ENCODE data around the gene LRFN2.

Gene LRFN2

GRCh38 chr6:40545954-40546353 lies 41.2 kb downstream of the LRFN2 start:
- DNase-seq (ENCODE audit: extremely low read depth in 1 of 2, low read depth in 1 of 2): no peak

GRCh38 chr6:40543776-40544175 lies 43.4 kb downstream of the LRFN2 start:
- no peak for DNase-seq (ENCODE audit: extremely low read depth in 1 of 2, low read depth in 1 of 2)

GRCh38 chr6:40543146-40543545 lies 44.0 kb downstream of the LRFN2 start:
- DNase-seq (ENCODE audit: extremely low read depth in 1 of 2, low read depth in 1 of 2): no peak

- no peak for DNase-seq (ENCODE audit: extremely low read depth in 1 of 2, low read depth in 1 of 2)
Measured at GRCh38 chr6:40542175-40542764, 44.9 kb downstream of the LRFN2 start.

- DNase-seq (ENCODE audit: extremely low read depth in 1 of 2, low read depth in 1 of 2): no peak
Measured at GRCh38 chr6:40541556-40542174, 45.5 kb downstream of the LRFN2 start.

- DNase-seq (ENCODE audit: extremely low read depth in 1 of 2, low read depth in 1 of 2): no peak
Measured at GRCh38 chr6:40540790-40541189, 46.4 kb downstream of the LRFN2 start.

GRCh38 chr6:40539853-40540252 lies 47.3 kb downstream of the LRFN2 start:
- DNase-seq (ENCODE audit: extremely low read depth in 1 of 2, low read depth in 1 of 2): no peak

- DNase-seq (ENCODE audit: extremely low read depth in 1 of 2, low read depth in 1 of 2): no peak
Measured at GRCh38 chr6:40538556-40538955, 48.6 kb downstream of the LRFN2 start.

- no peak for DNase-seq (ENCODE audit: extremely low read depth in 1 of 2, low read depth in 1 of 2)
Measured at GRCh38 chr6:40537446-40537845, 49.7 kb downstream of the LRFN2 start.

- DNase-seq (ENCODE audit: extremely low read depth in 1 of 2, low read depth in 1 of 2): no peak
Measured at GRCh38 chr6:40536442-40536841, 50.7 kb downstream of the LRFN2 start.

GRCh38 chr6:40535819-40536380 lies 51.3 kb downstream of the LRFN2 start:
- DNase-seq (ENCODE audit: extremely low read depth in 1 of 2, low read depth in 1 of 2): no peak

GRCh38 chr6:40535110-40535818 lies 51.9 kb downstream of the LRFN2 start:
- DNase-seq (ENCODE audit: extremely low read depth in 1 of 2, low read depth in 1 of 2): no peak

GRCh38 chr6:40532349-40533000 lies 54.7 kb downstream of the LRFN2 start:
- no peak for DNase-seq (ENCODE audit: extremely low read depth in 1 of 2, low read depth in 1 of 2)

GRCh38 chr6:40529919-40530318 lies 57.2 kb downstream of the LRFN2 start:
- DNase-seq (ENCODE audit: extremely low read depth in 1 of 2, low read depth in 1 of 2): no peak

GRCh38 chr6:40529040-40529439 lies 58.1 kb downstream of the LRFN2 start:
- DNase-seq (ENCODE audit: extremely low read depth in 1 of 2, low read depth in 1 of 2): no peak

- DNase-seq (ENCODE audit: extremely low read depth in 1 of 2, low read depth in 1 of 2): no peak
Measured at GRCh38 chr6:40528051-40528450, 59.1 kb downstream of the LRFN2 start.

GRCh38 chr6:40526036-40526435 lies 61.1 kb downstream of the LRFN2 start:
- no peak for DNase-seq (ENCODE audit: extremely low read depth in 1 of 2, low read depth in 1 of 2)

- DNase-seq (ENCODE audit: extremely low read depth in 1 of 2, low read depth in 1 of 2): no peak
Measured at GRCh38 chr6:40524797-40525585, 62.2 kb downstream of the LRFN2 start.

- no peak for DNase-seq (ENCODE audit: extremely low read depth in 1 of 2, low read depth in 1 of 2)
Measured at GRCh38 chr6:40523505-40524172, 63.5 kb downstream of the LRFN2 start.

GRCh38 chr6:40521496-40521895 lies 65.7 kb downstream of the LRFN2 start:
- DNase-seq (ENCODE audit: extremely low read depth in 1 of 2, low read depth in 1 of 2): no peak
